ENCODE measurements around the gene ATG7.

Gene ATG7

DNA sequence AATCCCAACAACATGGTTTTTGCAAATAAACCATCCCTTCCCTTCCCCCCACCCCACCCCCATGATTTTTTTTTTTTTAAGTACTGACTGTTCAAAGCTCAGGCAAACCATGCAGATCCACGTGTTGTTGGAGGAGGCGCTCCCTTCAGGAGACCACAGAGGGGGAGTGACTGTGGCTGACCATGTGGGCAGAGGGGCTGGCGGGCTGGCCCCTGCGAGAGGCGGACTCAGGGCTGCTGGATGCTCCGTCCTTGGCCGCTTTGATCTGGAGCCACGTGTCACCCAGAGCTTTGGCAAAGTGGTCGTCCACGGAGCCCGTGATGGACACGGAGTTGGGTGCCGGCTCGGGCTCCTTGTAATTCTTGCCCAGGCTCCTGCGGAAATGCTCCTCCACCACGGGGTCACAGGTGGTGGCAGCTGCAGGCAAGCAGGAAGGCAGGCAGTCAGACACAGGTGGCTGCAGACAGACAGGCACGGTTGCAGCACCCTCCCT, 286.3 kb downstream of the ATG7 start:
- TF ChIP-seq, protein P1, sequence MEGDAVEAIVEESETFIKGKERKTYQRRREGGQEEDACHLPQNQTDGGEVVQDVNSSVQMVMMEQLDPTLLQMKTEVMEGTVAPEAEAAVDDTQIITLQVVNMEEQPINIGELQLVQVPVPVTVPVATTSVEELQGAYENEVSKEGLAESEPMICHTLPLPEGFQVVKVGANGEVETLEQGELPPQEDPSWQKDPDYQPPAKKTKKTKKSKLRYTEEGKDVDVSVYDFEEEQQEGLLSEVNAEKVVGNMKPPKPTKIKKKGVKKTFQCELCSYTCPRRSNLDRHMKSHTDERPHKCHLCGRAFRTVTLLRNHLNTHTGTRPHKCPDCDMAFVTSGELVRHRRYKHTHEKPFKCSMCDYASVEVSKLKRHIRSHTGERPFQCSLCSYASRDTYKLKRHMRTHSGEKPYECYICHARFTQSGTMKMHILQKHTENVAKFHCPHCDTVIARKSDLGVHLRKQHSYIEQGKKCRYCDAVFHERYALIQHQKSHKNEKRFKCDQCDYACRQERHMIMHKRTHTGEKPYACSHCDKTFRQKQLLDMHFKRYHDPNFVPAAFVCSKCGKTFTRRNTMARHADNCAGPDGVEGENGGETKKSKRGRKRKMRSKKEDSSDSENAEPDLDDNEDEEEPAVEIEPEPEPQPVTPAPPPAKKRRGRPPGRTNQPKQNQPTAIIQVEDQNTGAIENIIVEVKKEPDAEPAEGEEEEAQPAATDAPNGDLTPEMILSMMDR (IDR thresholded peaks at IDR 0.05; ENCODE audit: extremely low read depth, missing control alignments): no peak
- DNase-seq (ENCODE audit: low spot score): no peak

DNA sequence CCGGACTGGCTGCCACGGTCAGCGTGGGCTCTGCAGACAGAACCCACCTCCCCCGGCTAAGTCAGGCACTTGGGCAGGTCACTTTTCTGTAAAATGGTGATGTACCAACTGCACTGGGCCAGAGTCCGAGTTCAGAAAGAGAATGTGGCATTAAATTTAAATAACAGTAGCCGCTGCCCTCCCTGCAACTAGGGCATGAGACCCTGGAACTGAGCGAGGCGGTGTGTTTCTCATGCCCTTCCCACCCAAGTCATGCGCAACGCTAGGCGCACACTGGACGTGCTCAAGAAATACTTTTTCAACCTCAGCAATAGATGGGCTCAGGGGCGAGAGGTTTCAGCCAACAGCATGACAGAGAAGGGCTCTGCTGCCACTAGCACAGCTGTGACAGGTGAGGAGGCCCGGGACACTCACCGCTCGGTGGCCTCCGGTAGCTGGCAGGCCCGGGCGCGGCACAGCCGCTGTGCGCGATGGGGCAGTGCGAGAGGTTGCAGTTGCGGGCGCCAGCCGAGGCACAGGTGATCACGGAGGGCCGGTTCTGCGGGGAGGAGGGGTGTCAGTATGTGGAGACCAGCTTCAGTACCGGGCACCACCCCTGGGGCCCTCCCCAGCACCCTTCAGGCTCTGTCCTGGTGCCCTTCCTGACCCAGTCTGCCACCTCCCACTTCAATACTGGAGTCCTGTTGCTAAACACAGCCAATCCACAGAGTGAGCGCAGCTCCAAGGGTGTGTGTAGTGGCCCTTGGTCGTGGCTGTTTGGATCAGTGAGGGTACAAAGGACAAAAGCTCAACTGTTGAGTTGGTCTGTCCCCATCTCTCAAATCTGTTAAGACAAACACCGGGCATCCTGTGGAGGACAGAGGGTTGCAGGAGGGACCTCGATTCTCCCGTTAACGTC, 287.0 kb downstream of the ATG7 start:
- no peak for DNase-seq (ENCODE audit: low spot score)
- TF ChIP-seq, protein P1 (IDR thresholded peaks at IDR 0.05; ENCODE audit: extremely low read depth, missing control alignments): no peak

DNA sequence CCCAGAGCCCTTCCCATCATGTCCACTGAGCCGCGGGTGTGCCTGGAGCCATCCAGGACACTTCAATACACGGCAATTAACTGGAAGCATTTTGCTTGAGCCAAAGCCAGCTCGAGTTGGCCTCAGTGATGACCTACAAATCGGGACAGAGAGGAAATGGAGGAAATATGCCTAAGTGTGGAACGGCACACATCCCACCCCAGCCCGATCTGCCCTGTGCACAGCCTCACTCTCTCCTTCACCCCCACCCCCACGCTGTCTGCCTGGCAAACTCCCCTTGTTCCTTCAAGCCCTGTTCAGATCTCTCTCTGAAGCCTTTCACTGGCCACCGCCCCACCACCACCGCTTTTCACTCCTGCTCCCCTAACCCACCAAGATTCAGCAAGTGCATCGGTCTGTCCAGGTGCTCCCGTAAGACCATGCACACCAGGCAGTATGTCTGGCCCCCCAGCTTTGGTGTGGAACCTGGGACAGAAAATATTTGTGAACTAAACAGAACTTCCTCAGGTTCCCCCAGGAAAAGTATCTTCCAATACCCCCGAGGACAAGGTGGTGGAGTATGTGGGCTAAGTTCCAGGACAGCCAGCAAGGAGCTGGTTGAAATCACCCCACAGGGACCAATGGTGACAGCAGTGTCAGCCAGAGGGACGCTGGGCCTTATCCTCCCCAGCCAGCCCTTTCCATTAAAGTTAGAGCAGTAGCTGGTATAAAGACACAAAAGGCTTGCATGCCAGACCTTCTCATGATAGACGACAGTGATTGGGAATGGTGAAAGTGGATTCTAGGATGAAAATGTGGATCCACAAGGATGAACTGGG, 287.8 kb downstream of the ATG7 start:
- no peak for DNase-seq (ENCODE audit: low spot score)
- TF ChIP-seq, protein P1 (IDR thresholded peaks at IDR 0.05; ENCODE audit: extremely low read depth, missing control alignments): no peak

DNA sequence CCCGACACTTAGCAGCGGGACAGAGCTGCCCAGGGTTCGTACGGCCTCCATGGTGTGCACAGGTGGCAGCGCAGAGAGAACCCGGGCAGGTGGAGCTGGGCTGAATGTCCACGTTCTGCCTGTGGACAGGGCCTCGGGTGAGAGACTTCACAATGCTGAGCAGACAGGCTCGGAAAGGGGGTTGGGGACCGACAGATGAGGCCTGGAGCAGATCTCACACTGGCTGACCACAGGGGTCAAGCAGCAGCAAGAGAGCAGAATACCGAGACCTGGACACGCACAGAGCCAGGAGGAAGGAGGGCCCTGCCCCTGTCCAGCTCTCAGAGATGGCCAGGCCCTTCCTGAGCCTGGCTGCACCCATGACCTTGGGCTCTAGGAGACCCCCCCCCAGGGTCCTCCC, 288.5 kb downstream of the ATG7 start:
- no peak for DNase-seq (ENCODE audit: low spot score)
- TF ChIP-seq, protein P1 (IDR thresholded peaks at IDR 0.05; ENCODE audit: extremely low read depth, missing control alignments): no peak

DNA sequence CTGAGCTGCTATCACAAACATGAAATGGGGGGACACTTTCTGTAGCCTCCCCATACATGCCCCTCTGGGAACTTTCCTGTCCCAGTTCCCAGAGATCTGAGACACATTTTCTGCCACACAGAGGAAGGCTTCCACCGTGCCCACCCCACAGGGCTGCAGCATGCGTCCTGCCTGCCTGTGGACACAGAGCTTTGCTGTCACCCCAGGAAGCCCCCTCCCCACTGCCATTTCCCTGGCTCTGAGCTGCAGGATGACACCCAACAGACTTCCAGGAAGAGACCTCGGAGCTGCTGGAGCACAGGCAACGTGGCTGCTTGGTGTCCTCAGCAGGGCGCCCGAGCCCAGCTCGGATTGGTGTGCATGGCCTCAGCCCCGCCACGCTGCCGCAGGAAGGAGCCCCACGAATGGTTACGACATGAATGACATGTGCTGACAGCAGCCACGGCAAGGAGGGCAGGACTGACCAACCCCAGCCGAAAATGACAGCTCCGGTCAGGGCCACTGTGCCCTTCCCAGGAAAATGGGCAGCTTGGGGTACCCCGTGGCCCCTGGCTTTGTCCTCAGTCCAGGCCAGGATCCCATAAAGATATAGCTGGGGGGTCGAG, 290.2 kb downstream of the ATG7 start:
- DNase-seq (ENCODE audit: low spot score): no peak
- TF ChIP-seq, protein P1 (IDR thresholded peaks at IDR 0.05; ENCODE audit: extremely low read depth, missing control alignments): no peak

DNA sequence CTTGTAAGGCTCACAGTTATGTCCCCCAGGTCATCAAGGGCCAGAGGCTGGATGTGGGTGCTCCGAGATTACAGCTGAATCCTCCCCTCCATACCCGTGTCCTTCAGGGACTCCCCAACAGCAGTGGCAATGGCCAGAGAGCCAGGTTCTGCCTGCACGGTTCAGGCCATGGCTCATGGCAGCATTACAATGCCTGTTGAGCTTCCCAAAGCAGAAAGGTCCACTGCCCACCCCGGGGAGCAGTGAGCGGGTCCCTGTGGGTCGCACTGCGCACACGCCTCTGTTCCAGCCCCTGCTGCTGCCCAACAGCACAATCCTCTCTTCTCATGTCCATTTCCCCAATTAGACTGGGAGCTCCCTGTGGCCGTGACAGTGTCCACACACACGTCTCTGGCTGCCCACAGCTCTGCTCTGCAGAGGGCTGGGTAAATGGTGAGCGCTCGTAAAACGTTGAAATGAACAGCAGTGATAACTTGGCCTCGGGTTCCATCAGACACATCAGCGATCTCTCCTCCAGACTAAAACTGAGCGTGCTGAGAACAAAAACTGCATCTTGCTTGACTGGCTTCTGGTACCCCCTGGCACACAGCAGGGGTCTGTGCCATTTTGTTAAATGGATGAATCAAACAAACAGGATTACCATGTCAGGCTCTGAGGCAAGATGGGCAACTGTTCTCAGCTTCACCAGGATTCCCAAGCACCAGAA, 291.1 kb downstream of the ATG7 start:
- TF ChIP-seq, protein P1 (IDR thresholded peaks at IDR 0.05; ENCODE audit: extremely low read depth, missing control alignments): no peak
- DNase-seq (ENCODE audit: low spot score): peak; percentile 36
